HL-60 (cell line): ENCODE data around the gene SRGAP2C.
"Not testable (repeated sequence)": the region's sequence is repeated elsewhere in the genome, so short reads cannot be mapped to it uniquely, and the experiment has no call there.

Experiments
- CTCF ChIP-seq: IDR thresholded peaks from one replicate; pipeline ENCODE4 v1.5.1; 2011; ENCODE audit warnings: low read length, control low read depth, inconsistent platforms; ENCODE audit not compliant: insufficient read depth
- GABPA ChIP-seq: IDR thresholded peaks from 2 replicates; pipeline ENCODE4 v1.6.1; 2012; ENCODE audit warnings: low read depth
- POLR2AphosphoS5 ChIP-seq: IDR thresholded peaks from 2 replicates; pipeline ENCODE4 v1.6.1; 2012; ENCODE audit warnings: low read depth
- REST ChIP-seq: IDR thresholded peaks from 2 replicates; pipeline ENCODE4 v1.6.1; 2012; ENCODE audit warnings: low read depth; ENCODE audit not compliant: insufficient replicate concordance
- SPI1 ChIP-seq: IDR thresholded peaks from 2 replicates; pipeline ENCODE4 v1.6.1; 2012; ENCODE audit warnings: low read depth, mild to moderate bottlenecking, borderline replicate concordance

- not testable (repeated sequence) for TF ChIP-seq CTCF, POLR2AphosphoS5, REST, GABPA, SPI1
Measured at GRCh38 chr1:121343311-121343906, 158.6 kb downstream of the SRGAP2C start.
